ENCODE measurements around the gene SPNS1.
"Not testable (repeated sequence)": the region's sequence is repeated elsewhere in the genome, so short reads cannot be mapped to it uniquely, and the experiment has no call there.

SPNS1 gene

GRCh38 chr16:28974437-28975157, at the start of gene SPNS1:
Gene SPNS1 (plus strand): TSS chr16:28974778. CDS start chr16:28975152, 374 bp downstream.
- peak; percentile 95 to 96 for DNase-seq

- DNase-seq, result peak; percentile 79 to 87
Observed at GRCh38 chr16:28925386-28926228, 49.0 kb upstream of the SPNS1 start.

- not testable (repeated sequence) for DNase-seq
Observed at GRCh38 chr16:28926284-28926683, 48.3 kb upstream of the SPNS1 start.

GRCh38 chr16:28927815-28928214, 46.8 kb upstream of the SPNS1 start:
- DNase-seq, result no peak

GRCh38 chr16:28930203-28930602, 44.4 kb upstream of the SPNS1 start:
- no peak for DNase-seq

GRCh38 chr16:28930652-28931051, 43.9 kb upstream of the SPNS1 start:
- no peak for DNase-seq

- no peak for DNase-seq
Observed at GRCh38 chr16:28931801-28932225, 42.8 kb upstream of the SPNS1 start, which contains the start of gene CD19. Gene CD19 (plus strand): TSS chr16:28931971. CDS start chr16:28932001, 30 bp downstream.

- DNase-seq, result no peak
Observed at GRCh38 chr16:28932339-28933141, 42.0 kb upstream of the SPNS1 start.

- DNase-seq, result no peak
Observed at GRCh38 chr16:28933171-28933570, 41.4 kb upstream of the SPNS1 start.

- DNase-seq, result no peak
Observed at GRCh38 chr16:28935346-28935745, 39.2 kb upstream of the SPNS1 start.

- peak; percentile 87 to 90 for DNase-seq
Observed at GRCh38 chr16:28935924-28936783, 38.4 kb upstream of the SPNS1 start.

GRCh38 chr16:28936784-28937155, 37.8 kb upstream of the SPNS1 start:
- DNase-seq, result no peak

GRCh38 chr16:28937222-28937876, 37.2 kb upstream of the SPNS1 start:
- DNase-seq, result no peak

- DNase-seq, result no peak
Observed at GRCh38 chr16:28938721-28939120, 35.9 kb upstream of the SPNS1 start.

- not testable (repeated sequence) for DNase-seq
Observed at GRCh38 chr16:28939825-28940224, 34.8 kb upstream of the SPNS1 start.

GRCh38 chr16:28943281-28943680, 31.3 kb upstream of the SPNS1 start:
- no peak for DNase-seq

GRCh38 chr16:28946681-28947080, 27.9 kb upstream of the SPNS1 start:
- no peak for DNase-seq

- DNase-seq, result peak; percentile 100
Observed at GRCh38 chr16:28950648-28951409, 23.7 kb upstream of the SPNS1 start, which contains the start of gene NFATC2IP. Gene NFATC2IP (plus strand): TSS chr16:28950937. CDS start chr16:28951012, 75 bp downstream.

GRCh38 chr16:28951410-28951943, 23.1 kb upstream of the SPNS1 start:
- no peak for DNase-seq

- DNase-seq, result no peak
Observed at GRCh38 chr16:28958216-28958615, 16.4 kb upstream of the SPNS1 start.
